Astrocyte of the cerebellum (primary cell): ENCODE results near the gene YEATS2.
A peak's percentile ranks its signal among the peaks of the same experiment; 100 is the strongest.

Experiments used
- DNase-seq: peaks from one replicate; pipeline ENCODE4 v3.0.0-alpha.2; 2011; ENCODE audit warnings: low read depth
- H3K4me3 ChIP-seq: 2 replicates; pipeline ENCODE4 v1.5.1; 2011; ENCODE audit warnings: mild to moderate bottlenecking, low read depth, low read length, moderate library complexity
- CTCF ChIP-seq: IDR thresholded peaks from 2 replicates; pipeline ENCODE4 v1.5.1; 2012; ENCODE audit warnings: low read length, low read depth, moderate library complexity, mild to moderate bottlenecking; ENCODE audit errors: missing control alignments
- in situ Hi-C: cut with HindIII; loops from 2 replicates; pipeline ENCODE4 v1.10.0; 2017; ENCODE audit warnings: low sequenced_read_pairs

Gene YEATS2

GRCh38 chr3:183697610-183698317, at the start of gene YEATS2:
Gene YEATS2, plus strand, starts transcription at chr3:183697797. Its CDS starts 17,366 bp downstream, at chr3:183715163.
- no peak for DNase-seq
- in situ Hi-C loops: no loop called here
- peak within 1 kb of the TSS; percentile 96 for H3K4me3 ChIP-seq
- no peak for TF ChIP-seq CTCF

- TF ChIP-seq CTCF: no peak
- DNase-seq: no peak
- no peak overlapping the region for H3K4me3 ChIP-seq
- in situ Hi-C loops: no loop called here
Measured at GRCh38 chr3:183650554-183650953, 47.0 kb upstream of the YEATS2 start.

DNA sequence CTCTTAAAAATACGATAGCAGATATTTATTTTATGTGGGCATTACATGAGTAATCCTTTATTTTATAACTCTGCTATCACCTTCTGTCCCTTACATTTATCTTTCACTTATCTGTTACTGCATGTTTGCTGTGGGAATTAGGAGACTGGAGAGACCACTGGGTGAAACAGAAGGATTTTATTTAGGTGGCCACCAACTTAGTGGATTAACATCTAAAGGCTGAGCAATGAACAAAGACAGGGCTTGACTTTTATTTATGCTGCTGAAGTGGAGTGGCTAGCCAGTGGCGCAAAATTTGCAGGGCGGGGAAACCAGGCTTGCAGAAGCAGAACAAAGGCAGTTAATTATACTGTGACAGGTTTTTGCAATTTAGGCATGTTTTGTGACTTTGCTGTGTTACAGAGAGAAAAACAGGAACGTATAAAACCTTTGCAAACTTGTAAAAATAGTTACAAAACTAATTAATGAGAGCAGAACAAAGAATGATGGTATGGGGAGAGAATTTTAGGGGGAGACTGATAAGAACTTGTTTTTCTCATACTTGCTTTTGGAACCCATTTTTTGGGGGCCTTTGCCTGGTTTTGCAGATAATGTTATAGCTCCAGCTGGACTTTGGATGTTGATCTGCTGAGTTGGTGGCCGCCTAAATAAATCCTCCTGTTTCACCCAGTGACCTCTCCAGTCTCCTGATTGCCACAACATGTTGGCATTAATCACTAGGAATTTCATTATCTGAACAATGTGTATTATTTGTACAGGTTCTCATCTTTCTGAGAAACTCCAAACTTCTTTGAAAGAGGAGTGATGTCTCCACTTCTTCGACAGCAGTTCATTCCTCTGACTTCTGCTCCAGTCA, 44.2 kb upstream of the YEATS2 start:
- TF ChIP-seq CTCF: no peak
- no peak for DNase-seq
- in situ Hi-C loops: no loop called here
- H3K4me3 ChIP-seq: no peak overlapping the region

GRCh38 chr3:183654727-183655126, 42.9 kb upstream of the YEATS2 start:
- in situ Hi-C loops: no loop called here
- DNase-seq: no peak
- TF ChIP-seq CTCF: no peak
- no peak overlapping the region for H3K4me3 ChIP-seq

- TF ChIP-seq CTCF: no peak
- in situ Hi-C loops: no loop called here
- H3K4me3 ChIP-seq: no peak overlapping the region
- DNase-seq: no peak
Measured at GRCh38 chr3:183662099-183662498, 35.5 kb upstream of the YEATS2 start.

GRCh38 chr3:183664913-183665381, 32.6 kb upstream of the YEATS2 start:
- no peak for TF ChIP-seq CTCF
- no peak overlapping the region for H3K4me3 ChIP-seq
- DNase-seq: peak; percentile 95
- in situ Hi-C loops: no loop called here
